CD4-positive, CD25-positive, alpha-beta regulatory T cell (primary cell): ENCODE results near the gene OR10H2. TPM values are rescaled to one million over a fixed set of nuclear protein-coding genes. Genes with fewer than 3 reads are reported as not detected.
"Not testable (repeated sequence)": the region's sequence is repeated elsewhere in the genome, so short reads cannot be mapped to it uniquely, and the experiment has no call there.

Experiments
- ATAC-seq, 2 donors: fragments of 150-1000 bp; cut with Tn5 transposase; one replicate each; pipeline ENCODE4 v1.10.0; 2021; ENCODE audit warnings: low read depth in 2 of 2, moderate number of reproducible peaks in 2 of 2, moderate library complexity in 1 of 2
- DNase-seq, 3 donors: peaks; one replicate each; pipeline versions ENCODE4 v3.0.0 to v3.0.0-alpha.2; 2012 to 2022; ENCODE audit warnings: mixed read lengths in 1 of 3
- H3K27ac ChIP-seq: one replicate; pipeline ENCODE4 v1.7.0; 2013; ENCODE audit warnings: mild to moderate bottlenecking, low read length; ENCODE audit not compliant: insufficient read depth, poor library complexity, severe bottlenecking
- H3K27me3 ChIP-seq: one replicate; pipeline ENCODE4 v1.7.0; 2013; ENCODE audit warnings: low read length; ENCODE audit not compliant: control insufficient read depth, insufficient read depth
- H3K36me3 ChIP-seq: one replicate; pipeline ENCODE4 v1.7.0; 2013; ENCODE audit warnings: mild to moderate bottlenecking, low read length, moderate library complexity; ENCODE audit not compliant: control insufficient read depth, insufficient read depth
- H3K4me1 ChIP-seq: 2 replicates; pipeline ENCODE4 v1.7.0; 2013; ENCODE audit warnings: mild to moderate bottlenecking, low read length; ENCODE audit not compliant: insufficient read depth, control insufficient read depth, poor library complexity, severe bottlenecking
- H3K4me3 ChIP-seq: one replicate; pipeline ENCODE4 v1.7.0; 2013; ENCODE audit warnings: low read depth, mild to moderate bottlenecking, low read length, moderate library complexity
- H3K9me3 ChIP-seq, 2 experiments: 1 replicate in 1 of 2; 2 replicates in 1 of 2; pipeline ENCODE4 v1.7.0; 2013; ENCODE audit warnings: low read length in 2 of 2, mild to moderate bottlenecking in 1 of 2, moderate library complexity in 1 of 2; ENCODE audit not compliant: control insufficient read depth in 2 of 2
- H3K27ac Mint-ChIP-seq, 3 donors: one replicate each; pipeline ENCODE4 v1.8.0; 2020 to 2022; ENCODE audit warnings: mild to moderate bottlenecking in 3 of 3, mixed read lengths in 3 of 3, moderate library complexity in 2 of 3
- H3K27me3 Mint-ChIP-seq: one replicate; pipeline ENCODE4 v1.8.0; 2022; ENCODE audit warnings: mild to moderate bottlenecking, mixed read lengths
- H3K36me3 Mint-ChIP-seq: one replicate; pipeline ENCODE4 v1.8.0; 2020; ENCODE audit warnings: mixed read lengths
- H3K4me1 Mint-ChIP-seq, 4 donors: one replicate each; pipeline ENCODE4 v1.8.0; 2020 to 2022; ENCODE audit warnings: mixed read lengths in 4 of 4, mild to moderate bottlenecking in 1 of 4
- H3K4me3 Mint-ChIP-seq, 4 donors: one replicate each; pipeline ENCODE4 v1.8.0; 2020 to 2022; ENCODE audit warnings: mild to moderate bottlenecking in 4 of 4, mixed read lengths in 4 of 4, moderate library complexity in 3 of 4
- H3K9me3 Mint-ChIP-seq, 7 donors: one replicate each; pipeline ENCODE4 v1.8.0; 2020 to 2022; ENCODE audit warnings: mixed read lengths in 7 of 7, mild to moderate bottlenecking in 3 of 7, moderate library complexity in 2 of 7
- polyA plus RNA-seq, 4 donors: library from polyadenylated mRNA; unstranded; fragments of 300-500 nt; fragmentation: Illumina TruSeq; gene quantifications; one replicate each; pipeline ENCODE4 v1.2.3, GENCODE V29; 2021
- total RNA-seq: library from RNA; stranded (reverse); gene quantifications from one replicate; pipeline ENCODE4 v1.2.3, GENCODE V29; 2022

OR10H2 gene
- total and polyA plus RNA-seq, 5 donors from 2014 or later: not detected

GRCh38 chr19:15774159-15774558, 46.3 kb downstream of the OR10H2 start:
- H3K27me3 Mint-ChIP-seq: peaks cover 15% of the 10 kb centered on the region
- not testable (repeated sequence) for DNase-seq, H3K27ac Mint-ChIP-seq, H3K4me1 Mint-ChIP-seq, H3K9me3 Mint-ChIP-seq, H3K4me3 Mint-ChIP-seq, H3K9me3 ChIP-seq, ATAC-seq, H3K4me3 ChIP-seq, H3K36me3 Mint-ChIP-seq, H3K4me1 ChIP-seq, H3K27me3 ChIP-seq, H3K27ac ChIP-seq, H3K36me3 ChIP-seq

- H3K36me3 ChIP-seq: no peaks in the 10 kb centered on the region
- Mint-ChIP-seq H3K4me3 (no peak overlapping the region), H3K9me3 (peaks cover 0 to 3% (median 2%) of the 10 kb centered on the region in 7 donors), H3K27ac (no peak overlapping the region), H3K27me3 (peaks cover 14% of the 10 kb centered on the region), H3K4me1 (no peaks in the 10 kb centered on the region), H3K36me3 (no peaks in the 10 kb centered on the region)
- H3K4me3 ChIP-seq: no peak overlapping the region
- ATAC-seq (no peak), DNase-seq (no peak)
- H3K9me3 ChIP-seq: no peaks in the 10 kb centered on the region
- H3K27ac ChIP-seq: no peak overlapping the region
- H3K27me3 ChIP-seq: peaks cover 3% of the 10 kb centered on the region
- H3K4me1 ChIP-seq: no peaks in the 10 kb centered on the region
Observed at GRCh38 chr19:15775249-15775648, 47.4 kb downstream of the OR10H2 start.

GRCh38 chr19:15776264-15776663, 48.4 kb downstream of the OR10H2 start:
- DNase-seq (no peak), ATAC-seq (no peak)
- Histone ChIP-seq H3K4me1 (no peaks in the 10 kb centered on the region), H3K27me3 (peaks cover 3% of the 10 kb centered on the region), H3K4me3 (no peak overlapping the region), H3K36me3 (no peaks in the 10 kb centered on the region), H3K9me3 (no peaks in the 10 kb centered on the region), H3K27ac (no peak overlapping the region)
- Mint-ChIP-seq H3K4me1 (peaks cover 0 to 8% (median 0%) of the 10 kb centered on the region in 4 donors), H3K27me3 (peaks cover 9% of the 10 kb centered on the region), H3K4me3 (no peak overlapping the region), H3K9me3 (peaks cover 0 to 3% (median 2%) of the 10 kb centered on the region in 7 donors), H3K36me3 (no peaks in the 10 kb centered on the region), H3K27ac (peak overlapping the region in 1 of 3 donors; percentile 14)

GRCh38 chr19:15776991-15777970, 49.5 kb downstream of the OR10H2 start:
- ATAC-seq: no peak
- Histone ChIP-seq H3K27ac (no peak overlapping the region), H3K36me3 (no peaks in the 10 kb centered on the region), H3K9me3 (no peaks in the 10 kb centered on the region), H3K27me3 (peaks cover 3% of the 10 kb centered on the region), H3K4me1 (no peaks in the 10 kb centered on the region), H3K4me3 (no peak overlapping the region)
- peak overlapping the region in 1 of 3 donors; percentile 41 for H3K27ac Mint-ChIP-seq
- peaks cover 9% of the 10 kb centered on the region for H3K27me3 Mint-ChIP-seq
- H3K9me3 Mint-ChIP-seq: peaks cover 0 to 1% (median 0%) of the 10 kb centered on the region in 7 donors
- H3K4me1 Mint-ChIP-seq: peaks cover 0 to 8% (median 0%) of the 10 kb centered on the region in 4 donors
- no peak overlapping the region for H3K4me3 Mint-ChIP-seq
- no peak for DNase-seq
- H3K36me3 Mint-ChIP-seq: no peaks in the 10 kb centered on the region

Other genes starting within 250 kb of the OR10H2 start
- not detected for gene PGLYRP2, start 248.5 kb upstream of the OR10H2 start, total RNA-seq
- gene PGLYRP2, start 248.5 kb upstream of the OR10H2 start, polyA plus RNA-seq: under 1 TPM in 2 of 4 donors, not detected in 2; 0.10 to 0.12 TPM
- gene CYP4F22, start 219.5 kb upstream of the OR10H2 start, total RNA-seq: not detected
- under 1 TPM in 3 of 4 donors, not detected in 1; 0.06 to 0.54 (median 0.21) TPM for gene CYP4F22, start 219.5 kb upstream of the OR10H2 start, polyA plus RNA-seq
- not detected for gene CYP4F8, start 112.8 kb upstream of the OR10H2 start, total RNA-seq
- gene CYP4F8, start 112.8 kb upstream of the OR10H2 start, polyA plus RNA-seq: not detected
- gene CYP4F3, start 87.1 kb upstream of the OR10H2 start, total RNA-seq: not detected
- gene CYP4F3, start 87.1 kb upstream of the OR10H2 start, polyA plus RNA-seq: not detected
- gene CYP4F12, start 54.9 kb upstream of the OR10H2 start, total RNA-seq: not detected
- under 1 TPM in 1 of 4 donors, not detected in 3; 0.31 TPM for gene CYP4F12, start 54.9 kb upstream of the OR10H2 start, polyA plus RNA-seq
- not detected for gene OR10H3, start 10.0 kb downstream of the OR10H2 start, total RNA-seq
- not detected for gene OR10H3, start 10.0 kb downstream of the OR10H2 start, polyA plus RNA-seq
- gene OR10H5, start 59.6 kb downstream of the OR10H2 start, total RNA-seq: not detected
- gene OR10H5, start 59.6 kb downstream of the OR10H2 start, polyA plus RNA-seq: not detected
- not detected for gene OR10H1, start 87.6 kb downstream of the OR10H2 start, total RNA-seq
- gene OR10H1, start 87.6 kb downstream of the OR10H2 start, polyA plus RNA-seq: not detected
- gene CYP4F2, start 170.1 kb downstream of the OR10H2 start, total RNA-seq: not detected
- not detected for gene CYP4F2, start 170.1 kb downstream of the OR10H2 start, polyA plus RNA-seq
- not detected for gene CYP4F11, start 206.5 kb downstream of the OR10H2 start, total RNA-seq
- not detected for gene CYP4F11, start 206.5 kb downstream of the OR10H2 start, polyA plus RNA-seq
- not detected for gene OR10H4, start 221.0 kb downstream of the OR10H2 start, total RNA-seq
- not detected for gene OR10H4, start 221.0 kb downstream of the OR10H2 start, polyA plus RNA-seq